NK-92 (cell line): Measurements from ENCODE around the gene MAL.

Experiments
- DNase-seq: peaks from one replicate; lab custom pipeline; 2025; ENCODE audit not compliant: unreplicated experiment; lab: John Stamatoyannopoulos, UW

The MAL gene

GRCh38 chr2:95047629-95048510, 22.4 kb downstream of the MAL start:
- no peak for DNase-seq

- DNase-seq = no peak
Measured at GRCh38 chr2:95048825-95049682, 23.5 kb downstream of the MAL start.

- no peak for DNase-seq
Measured at GRCh38 chr2:95049683-95049955, 24.1 kb downstream of the MAL start.

- no peak for DNase-seq
Measured at GRCh38 chr2:95049961-95050360, 24.5 kb downstream of the MAL start.

GRCh38 chr2:95050385-95051300, 25.1 kb downstream of the MAL start:
- DNase-seq = no peak

GRCh38 chr2:95051626-95052025, 26.1 kb downstream of the MAL start:
- DNase-seq = no peak

- DNase-seq = no peak
Measured at GRCh38 chr2:95052307-95052706, 26.8 kb downstream of the MAL start.

- DNase-seq = no peak
Measured at GRCh38 chr2:95052804-95053479, 27.4 kb downstream of the MAL start.

- no peak for DNase-seq
Measured at GRCh38 chr2:95053543-95053942, 28.0 kb downstream of the MAL start.

GRCh38 chr2:95054016-95054415, 28.5 kb downstream of the MAL start:
- DNase-seq = no peak

- DNase-seq = no peak
Measured at GRCh38 chr2:95055262-95055661, 29.8 kb downstream of the MAL start.

GRCh38 chr2:95056044-95056443, 30.5 kb downstream of the MAL start:
- DNase-seq = no peak

- DNase-seq = no peak
Measured at GRCh38 chr2:95056461-95057459, 31.3 kb downstream of the MAL start.

- DNase-seq = no peak
Measured at GRCh38 chr2:95057535-95058370, 32.2 kb downstream of the MAL start.

- no peak for DNase-seq
Measured at GRCh38 chr2:95058466-95058988, 33.0 kb downstream of the MAL start.

GRCh38 chr2:95058989-95059641, 33.6 kb downstream of the MAL start:
- DNase-seq = no peak

GRCh38 chr2:95059656-95060370, 34.3 kb downstream of the MAL start:
- DNase-seq = no peak
